GM10266 (cell line): ENCODE measurements around the gene PDE4D.
"Not testable (repeated sequence)": the region's sequence is repeated elsewhere in the genome, so short reads cannot be mapped to it uniquely, and the experiment has no call there.

Experiments
- DNase-seq: peaks from one replicate; pipeline ENCODE4 v3.0.0; 2012; ENCODE audit errors: extremely low spot score
- CTCF ChIP-seq: IDR thresholded peaks from 2 replicates; pipeline ENCODE4 v1.5.1; 2012; ENCODE audit warnings: mild to moderate bottlenecking, low read depth; ENCODE audit not compliant: control insufficient read depth, insufficient read depth; ENCODE audit errors: missing control alignments

PDE4D gene

GRCh38 chr5:59407967-59408366 lies 485.6 kb downstream of the PDE4D start:
- TF ChIP-seq CTCF = no peak
- no peak for DNase-seq

GRCh38 chr5:59401637-59402036 lies 491.9 kb downstream of the PDE4D start:
- no peak for TF ChIP-seq CTCF
- no peak for DNase-seq

- not testable (repeated sequence) for DNase-seq
These were observed 498.6 kb downstream of the PDE4D start for GRCh38 chr5:59394956-59395355.

- TF ChIP-seq CTCF = no peak
- DNase-seq = no peak
These were observed 499.7 kb downstream of the PDE4D start for GRCh38 chr5:59393585-59394420.

- no peak for DNase-seq
- no peak for TF ChIP-seq CTCF
These were observed 501.9 kb downstream of the PDE4D start for GRCh38 chr5:59391576-59391975.

- DNase-seq = no peak
- TF ChIP-seq CTCF = no peak
These were observed 502.5 kb downstream of the PDE4D start for GRCh38 chr5:59390989-59391388.

GRCh38 chr5:59390074-59390659 lies 503.4 kb downstream of the PDE4D start:
- DNase-seq = no peak
- peak; percentile 51 for TF ChIP-seq CTCF
